ENCODE data around the gene IL1R2.

GRCh38 chr2:102005449-102005848 lies 13.7 kb downstream of the IL1R2 start:
- TF ChIP-seq EZH2 (IDR thresholded peaks at IDR 0.05): no peak
- no peak for TF ChIP-seq POLR2AphosphoS5 (IDR thresholded peaks at IDR 0.05; ENCODE audit: borderline replicate concordance, low read depth, low read length)
